ENCODE data around the gene GCM1.
A peak's percentile ranks its signal among the peaks of the same experiment; 100 is the strongest.
"Not testable (repeated sequence)": the region's sequence is repeated elsewhere in the genome, so short reads cannot be mapped to it uniquely, and the experiment has no call there.

GCM1 gene

GRCh38 chr6:53172468-53172803 is 23.8 kb upstream of the GCM1 start:
- H3K4me3 ChIP-seq (ENCODE audit: low read depth, low read length): no peak overlapping the region
- H3K27me3 ChIP-seq (ENCODE audit: insufficient read depth, low read length): no peaks in the 10 kb centered on the region
- H3K79me2 ChIP-seq (ENCODE audit: control insufficient read depth, insufficient read depth, low read length, unreplicated experiment): no peaks in the 10 kb centered on the region
- H3K27ac ChIP-seq (ENCODE audit: low read depth, low read length): no peak overlapping the region
- no peak overlapping the region for H2AFZ ChIP-seq (ENCODE audit: low read length, unreplicated experiment)
- H3K36me3 ChIP-seq (ENCODE audit: insufficient read depth, low read length): no peaks in the 10 kb centered on the region
- H3K4me1 ChIP-seq (ENCODE audit: control insufficient read depth, insufficient read depth, low read length, unreplicated experiment): peaks cover 14% of the 10 kb centered on the region

- H3K27ac ChIP-seq (ENCODE audit: low read depth, low read length): no peak overlapping the region
- no peaks in the 10 kb centered on the region for H3K27me3 ChIP-seq (ENCODE audit: insufficient read depth, low read length)
- H3K4me1 ChIP-seq (ENCODE audit: control insufficient read depth, insufficient read depth, low read length, unreplicated experiment): peaks cover 14% of the 10 kb centered on the region
- H2AFZ ChIP-seq (ENCODE audit: low read length, unreplicated experiment): no peak overlapping the region
- H3K4me3 ChIP-seq (ENCODE audit: low read depth, low read length): no peak overlapping the region
- no peaks in the 10 kb centered on the region for H3K79me2 ChIP-seq (ENCODE audit: control insufficient read depth, insufficient read depth, low read length, unreplicated experiment)
- H3K36me3 ChIP-seq (ENCODE audit: insufficient read depth, low read length): no peaks in the 10 kb centered on the region
These were observed 23.2 kb upstream of the GCM1 start for GRCh38 chr6:53171605-53172467.

- Histone ChIP-seq H3K27ac (ENCODE audit: low read depth, low read length) (peak overlapping the region; percentile 64), H3K79me2 (ENCODE audit: control insufficient read depth, insufficient read depth, low read length, unreplicated experiment) (no peaks in the 10 kb centered on the region), H3K4me3 (ENCODE audit: low read depth, low read length) (peak overlapping the region; percentile 39; the same call in 1 of the 2 replicates), H3K27me3 (ENCODE audit: insufficient read depth, low read length) (no peaks in the 10 kb centered on the region), H2AFZ (ENCODE audit: low read length, unreplicated experiment) (peak overlapping the region; percentile 53), H3K4me1 (ENCODE audit: control insufficient read depth, insufficient read depth, low read length, unreplicated experiment) (peaks cover 14% of the 10 kb centered on the region), H3K36me3 (ENCODE audit: insufficient read depth, low read length) (no peaks in the 10 kb centered on the region)
These were observed 20.1 kb upstream of the GCM1 start for GRCh38 chr6:53168516-53169267.

- no peaks in the 10 kb centered on the region for H3K27me3 ChIP-seq (ENCODE audit: insufficient read depth, low read length)
- H2AFZ ChIP-seq (ENCODE audit: low read length, unreplicated experiment): no peak overlapping the region
- no peaks in the 10 kb centered on the region for H3K36me3 ChIP-seq (ENCODE audit: insufficient read depth, low read length)
- H3K79me2 ChIP-seq (ENCODE audit: control insufficient read depth, insufficient read depth, low read length, unreplicated experiment): no peaks in the 10 kb centered on the region
- H3K27ac ChIP-seq (ENCODE audit: low read depth, low read length): no peak overlapping the region
- no peak overlapping the region for H3K4me3 ChIP-seq (ENCODE audit: low read depth, low read length)
- peaks cover 14% of the 10 kb centered on the region for H3K4me1 ChIP-seq (ENCODE audit: control insufficient read depth, insufficient read depth, low read length, unreplicated experiment)
These were observed 16.7 kb upstream of the GCM1 start for GRCh38 chr6:53165293-53165692.

DNA sequence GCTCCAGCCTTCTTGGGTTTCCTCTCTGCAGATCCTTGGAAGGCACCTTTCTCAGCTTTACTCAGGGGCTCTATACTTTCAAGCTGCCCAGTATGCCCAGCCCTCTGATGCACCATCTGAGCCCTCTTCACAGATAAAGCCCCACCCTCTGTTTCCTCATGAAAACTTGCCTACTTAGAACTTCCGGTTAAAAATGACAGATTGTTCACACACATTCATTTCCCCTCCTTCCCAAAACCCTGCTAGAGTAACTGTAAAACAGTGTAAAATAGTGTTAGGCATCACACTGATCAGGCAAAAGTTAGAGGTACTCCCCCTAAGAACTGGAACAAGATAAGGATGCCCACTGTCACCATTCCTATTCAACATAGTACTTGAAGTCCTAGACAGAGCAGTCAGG is 14.0 kb upstream of the GCM1 start:
- no peak overlapping the region for H3K27ac ChIP-seq (ENCODE audit: low read depth, low read length)
- no peaks in the 10 kb centered on the region for H3K27me3 ChIP-seq (ENCODE audit: insufficient read depth, low read length)
- H3K4me3 ChIP-seq (ENCODE audit: low read depth, low read length): no peak overlapping the region
- no peaks in the 10 kb centered on the region for H3K79me2 ChIP-seq (ENCODE audit: control insufficient read depth, insufficient read depth, low read length, unreplicated experiment)
- no peak overlapping the region for H2AFZ ChIP-seq (ENCODE audit: low read length, unreplicated experiment)
- H3K4me1 ChIP-seq (ENCODE audit: control insufficient read depth, insufficient read depth, low read length, unreplicated experiment): no peaks in the 10 kb centered on the region
- H3K36me3 ChIP-seq (ENCODE audit: insufficient read depth, low read length): no peaks in the 10 kb centered on the region

DNA sequence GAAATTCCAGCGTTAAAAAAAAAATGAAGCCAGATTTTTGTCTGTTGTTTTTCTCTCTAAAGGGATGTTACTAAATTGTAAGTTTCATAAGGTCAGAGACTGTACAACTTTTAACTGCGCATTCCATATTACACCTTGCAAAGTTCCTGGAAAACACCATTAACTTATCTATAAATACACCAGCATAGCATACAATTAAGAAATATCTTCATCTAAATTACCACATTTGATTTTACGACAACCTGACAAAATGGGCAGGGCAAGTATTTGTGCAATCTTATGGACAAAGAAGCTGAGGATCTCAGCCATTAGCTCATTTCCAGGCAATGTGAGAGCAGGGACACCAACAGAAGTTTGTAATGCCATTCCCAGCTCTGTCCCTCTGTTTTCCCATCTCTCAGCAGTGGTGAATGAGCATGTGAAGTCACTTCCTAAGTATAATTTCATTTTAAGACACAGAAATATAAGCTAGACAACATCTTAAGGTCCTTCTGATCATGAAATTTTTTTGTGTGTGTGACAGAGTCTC is 12.9 kb upstream of the GCM1 start:
- Histone ChIP-seq H3K27me3 (ENCODE audit: insufficient read depth, low read length) (no peaks in the 10 kb centered on the region), H3K4me3 (ENCODE audit: low read depth, low read length) (no peak overlapping the region), H3K36me3 (ENCODE audit: insufficient read depth, low read length) (no peaks in the 10 kb centered on the region), H3K79me2 (ENCODE audit: control insufficient read depth, insufficient read depth, low read length, unreplicated experiment) (no peaks in the 10 kb centered on the region), H3K27ac (ENCODE audit: low read depth, low read length) (no peak overlapping the region), H3K4me1 (ENCODE audit: control insufficient read depth, insufficient read depth, low read length, unreplicated experiment) (no peaks in the 10 kb centered on the region), H2AFZ (ENCODE audit: low read length, unreplicated experiment) (no peak overlapping the region)

DNA sequence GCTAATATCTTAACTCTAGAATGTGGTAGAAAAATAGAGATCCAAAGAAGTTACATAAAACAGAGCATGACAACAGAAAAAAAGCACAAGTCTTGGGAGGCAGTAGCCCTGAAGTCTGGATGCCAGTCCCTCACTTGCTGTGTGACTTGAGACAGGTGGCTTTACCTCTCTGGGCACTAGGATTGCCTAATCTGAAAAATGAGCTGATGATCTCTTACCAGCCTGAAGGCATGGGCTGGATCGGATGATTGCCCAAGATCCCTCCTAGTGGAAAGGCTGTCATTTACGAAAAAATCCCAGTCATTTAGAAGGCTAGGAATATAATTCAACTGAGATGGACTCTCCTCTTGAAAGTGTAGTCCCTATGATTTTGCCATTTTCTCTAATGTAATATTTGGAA is 10.9 kb upstream of the GCM1 start:
- H3K4me3 ChIP-seq (ENCODE audit: low read depth, low read length): no peak overlapping the region
- H3K79me2 ChIP-seq (ENCODE audit: control insufficient read depth, insufficient read depth, low read length, unreplicated experiment): no peaks in the 10 kb centered on the region
- peaks cover 4% of the 10 kb centered on the region for H3K4me1 ChIP-seq (ENCODE audit: control insufficient read depth, insufficient read depth, low read length, unreplicated experiment)
- H3K36me3 ChIP-seq (ENCODE audit: insufficient read depth, low read length): no peaks in the 10 kb centered on the region
- no peaks in the 10 kb centered on the region for H3K27me3 ChIP-seq (ENCODE audit: insufficient read depth, low read length)
- H3K27ac ChIP-seq (ENCODE audit: low read depth, low read length): no peak overlapping the region
- H2AFZ ChIP-seq (ENCODE audit: low read length, unreplicated experiment): no peak overlapping the region

GRCh38 chr6:53158076-53158475 is 9.4 kb upstream of the GCM1 start:
- not testable (repeated sequence) for H2AFZ ChIP-seq (ENCODE audit: low read length, unreplicated experiment); H3K79me2 ChIP-seq (ENCODE audit: control insufficient read depth, insufficient read depth, low read length, unreplicated experiment); H3K4me1 ChIP-seq (ENCODE audit: control insufficient read depth, insufficient read depth, low read length, unreplicated experiment); H3K36me3 ChIP-seq (ENCODE audit: insufficient read depth, low read length); H3K4me3 ChIP-seq (ENCODE audit: low read depth, low read length); H3K27ac ChIP-seq (ENCODE audit: low read depth, low read length); H3K27me3 ChIP-seq (ENCODE audit: insufficient read depth, low read length)

DNA sequence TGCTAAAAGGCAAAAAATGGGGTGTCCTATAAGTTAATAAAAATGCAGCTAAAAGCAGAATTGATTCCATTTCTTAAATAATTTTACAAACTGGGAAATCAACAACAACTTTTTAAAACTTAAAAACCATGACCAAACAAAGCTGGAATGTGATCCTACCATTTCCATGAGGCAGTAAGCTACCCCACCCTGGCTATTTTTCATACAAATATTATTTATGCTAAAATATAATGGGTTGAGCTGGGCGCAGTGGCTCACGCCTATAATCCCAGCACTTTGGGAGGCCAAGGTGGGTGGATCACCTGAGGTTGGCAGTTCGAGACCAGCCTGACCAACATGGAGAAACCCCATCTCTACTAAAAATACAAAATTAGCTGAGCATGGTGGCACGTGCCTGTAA is 6.6 kb upstream of the GCM1 start:
- H3K4me1 ChIP-seq (ENCODE audit: control insufficient read depth, insufficient read depth, low read length, unreplicated experiment); H3K79me2 ChIP-seq (ENCODE audit: control insufficient read depth, insufficient read depth, low read length, unreplicated experiment); H3K4me3 ChIP-seq (ENCODE audit: low read depth, low read length); H3K27me3 ChIP-seq (ENCODE audit: insufficient read depth, low read length); H3K36me3 ChIP-seq (ENCODE audit: insufficient read depth, low read length); H2AFZ ChIP-seq (ENCODE audit: low read length, unreplicated experiment): not testable (repeated sequence)
- peak overlapping the region; percentile 10; the same call in 1 of the 2 replicates for H3K27ac ChIP-seq (ENCODE audit: low read depth, low read length)

DNA sequence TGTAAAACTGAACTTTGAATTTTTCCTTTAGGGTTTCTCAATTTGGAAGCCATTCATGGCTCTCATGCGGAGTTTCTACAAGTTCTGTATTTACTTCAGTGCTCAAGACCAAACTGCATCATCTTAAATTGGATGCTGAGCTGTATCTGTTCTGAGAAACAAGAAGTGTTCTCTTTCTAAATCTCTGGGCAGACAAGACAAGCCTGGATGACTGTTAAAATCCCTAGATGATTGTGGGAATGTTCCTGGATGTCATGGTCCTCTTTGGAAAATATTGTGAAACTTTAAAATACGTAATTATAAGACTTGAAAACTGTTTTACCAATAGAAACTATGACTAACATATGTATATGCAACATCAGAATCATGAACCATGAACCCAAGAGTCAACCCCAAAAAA is 6.2 kb upstream of the GCM1 start:
- Histone ChIP-seq H3K27ac (ENCODE audit: low read depth, low read length) (peak overlapping the region; percentile 10; the same call in 1 of the 2 replicates), H3K36me3 (ENCODE audit: insufficient read depth, low read length) (no peaks in the 10 kb centered on the region), H3K4me1 (ENCODE audit: control insufficient read depth, insufficient read depth, low read length, unreplicated experiment) (peaks cover 4% of the 10 kb centered on the region), H2AFZ (ENCODE audit: low read length, unreplicated experiment) (no peak overlapping the region), H3K4me3 (ENCODE audit: low read depth, low read length) (no peak overlapping the region), H3K79me2 (ENCODE audit: control insufficient read depth, insufficient read depth, low read length, unreplicated experiment) (no peaks in the 10 kb centered on the region), H3K27me3 (ENCODE audit: insufficient read depth, low read length) (no peaks in the 10 kb centered on the region)

- Histone ChIP-seq H3K27me3 (ENCODE audit: insufficient read depth, low read length) (no peaks in the 10 kb centered on the region), H3K27ac (ENCODE audit: low read depth, low read length) (no peak overlapping the region), H3K4me3 (ENCODE audit: low read depth, low read length) (no peak overlapping the region), H3K79me2 (ENCODE audit: control insufficient read depth, insufficient read depth, low read length, unreplicated experiment) (no peaks in the 10 kb centered on the region), H2AFZ (ENCODE audit: low read length, unreplicated experiment) (no peak overlapping the region), H3K36me3 (ENCODE audit: insufficient read depth, low read length) (no peaks in the 10 kb centered on the region), H3K4me1 (ENCODE audit: control insufficient read depth, insufficient read depth, low read length, unreplicated experiment) (peaks cover 4% of the 10 kb centered on the region)
These were observed 5.4 kb upstream of the GCM1 start for GRCh38 chr6:53154071-53154470.
